Esophagus muscularis mucosa (tissue), 4 donors: ENCODE results near the gene TP53I11. TPM values are rescaled to one million over a fixed set of nuclear protein-coding genes. Genes with fewer than 3 reads are reported as not detected.

Experiments
- DNase-seq: peaks from one replicate; pipeline ENCODE4 v3.0.0-alpha.2; 2017; ENCODE audit errors: extremely low spot score
- H3K27ac ChIP-seq, 4 donors: fragments of 200-600 bp; sonication (generic); replicated peaks in 1 of 4; 1 replicate in 3 of 4; 2 replicates in 1 of 4; pipeline ENCODE4 v1.5.1; 2016 to 2019; ENCODE audit warnings: mild to moderate bottlenecking in 1 of 4
- H3K27me3 ChIP-seq, 4 donors: fragments of 200-600 bp; sonication (generic); one replicate each; pipeline versions ENCODE4 v1.5.1 to v1.6.0; 2016 to 2019
- H3K36me3 ChIP-seq, 4 donors: fragments of 200-600 bp; sonication (generic); one replicate each; pipeline ENCODE4 v1.5.1; 2016 to 2019
- H3K4me1 ChIP-seq, 4 donors: fragments of 200-600 bp; sonication (generic); one replicate each; pipeline ENCODE4 v1.5.1; 2016 to 2019
- H3K4me3 ChIP-seq, 4 donors: fragments of 200-600 bp; sonication (generic); 1 replicate in 2 of 4; 2 replicates in 2 of 4; pipeline ENCODE4 v1.5.1; 2016 to 2019; ENCODE audit warnings: mild to moderate bottlenecking in 4 of 4, moderate library complexity in 1 of 4
- H3K9me3 ChIP-seq, 4 donors: fragments of 200-600 bp; sonication (generic); 1 replicate in 3 of 4; 2 replicates in 1 of 4; pipeline ENCODE4 v1.5.1; 2016 to 2019
- EP300 ChIP-seq: sonication (generic); formaldehyde crosslinking; IDR thresholded peaks from one replicate; pipeline ENCODE4 v1.6.1; 2017; ENCODE audit warnings: antibody characterized with exemption
- POLR2A ChIP-seq: fragments of 450-650 bp; IDR thresholded peaks from one replicate; pipeline ENCODE4 v1.6.1; 2017; ENCODE audit warnings: antibody characterized with exemption, moderate library complexity, mild to moderate bottlenecking, low read depth
- POLR2AphosphoS5 ChIP-seq, 2 donors: sonication (generic); formaldehyde crosslinking; IDR thresholded peaks; one replicate each; pipeline ENCODE4 v1.6.1; 2017; ENCODE audit warnings: antibody characterized with exemption in 2 of 2
- WGBS: methylation state at CpG from one replicate; pipeline ENCODE4 v1.1.5; 2018; 5-methylcytosine and 5-hydroxymethylcytosine counted together
- intact Hi-C: fragments of 100-400 bp; cut with DNase I; formaldehyde crosslinking; loops from one replicate; pipeline ENCODE4 v1.15.1; 2023
- total RNA-seq, 4 donors: library from RNA; depleted of rRNA; stranded (reverse); fragments of >200 nt; gene quantifications; one replicate each; pipeline versions ENCODE4 v1.1.0 to v1.2.1, GENCODE V29; 2016
- TF ChIP-seq, protein P1 (sequence below), 3 experiments: fragments of 200-600 bp in 2 of 3; fragments of 450-650 bp in 1 of 3; sonication (generic) in 2 of 3; IDR thresholded peaks; one replicate each; pipeline ENCODE4 v1.5.1; 2017 to 2019; ENCODE audit warnings: antibody characterized with exemption in 3 of 3, mild to moderate bottlenecking in 2 of 3, moderate library complexity in 1 of 3

The TP53I11 gene
- total RNA-seq, 4 donors from 2014 or later = 51.1 to 76.1 (median 59.2) TPM

DNA sequence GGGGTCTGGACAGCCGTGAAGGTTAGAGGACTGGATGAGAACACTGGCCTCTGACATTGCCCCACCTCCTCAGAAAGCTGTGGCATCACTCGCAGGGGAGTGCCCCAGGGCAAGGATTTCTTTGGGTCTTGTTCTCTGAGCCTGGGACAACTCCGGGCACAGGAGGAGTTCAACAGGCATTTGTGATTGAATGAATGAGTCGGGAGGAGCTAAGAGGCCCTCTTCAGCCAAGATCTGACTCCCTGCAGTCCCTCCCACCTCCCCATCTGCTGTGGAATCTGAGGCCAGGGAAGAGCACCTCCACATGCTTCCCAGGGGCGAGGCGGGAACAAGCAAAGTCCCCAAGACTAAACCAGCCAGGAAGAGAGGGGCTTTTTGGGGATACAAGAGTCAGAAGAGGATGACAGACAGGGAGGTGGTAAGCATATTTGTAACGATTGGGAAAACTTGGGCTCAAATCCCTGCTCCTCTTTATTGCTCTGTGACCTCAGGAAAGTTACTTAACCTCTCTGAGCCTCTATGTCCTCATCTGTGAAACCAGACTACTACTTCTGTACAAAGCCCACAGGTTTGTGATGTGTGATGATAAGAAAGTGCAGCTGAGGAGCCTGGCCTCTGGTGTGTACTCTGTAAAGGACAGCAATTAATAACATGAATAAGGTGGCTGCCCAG, 6.4 kb downstream of the TP53I11 start:
- Histone ChIP-seq H3K4me3 (no peak overlapping the region), H3K4me1 (peaks cover 63 to 95% (median 79%) of the 10 kb centered on the region in 4 donors), H3K36me3 (peaks cover 0 to 7% (median 0%) of the 10 kb centered on the region in 4 donors), H3K27ac (peak overlapping the region in 1 of 4 donors; percentile 1), H3K9me3 (no peaks in the 10 kb centered on the region), H3K27me3 (no peaks in the 10 kb centered on the region)
- 86% methylated on average over 4 of the region's 7 CpGs for WGBS
- no peak for DNase-seq
- TF ChIP-seq EP300 (no peak), POLR2A (no peak), POLR2AphosphoS5 (IDR thresholded peaks at IDR 0.05) (no peak)
- TF ChIP-seq, protein P1, sequence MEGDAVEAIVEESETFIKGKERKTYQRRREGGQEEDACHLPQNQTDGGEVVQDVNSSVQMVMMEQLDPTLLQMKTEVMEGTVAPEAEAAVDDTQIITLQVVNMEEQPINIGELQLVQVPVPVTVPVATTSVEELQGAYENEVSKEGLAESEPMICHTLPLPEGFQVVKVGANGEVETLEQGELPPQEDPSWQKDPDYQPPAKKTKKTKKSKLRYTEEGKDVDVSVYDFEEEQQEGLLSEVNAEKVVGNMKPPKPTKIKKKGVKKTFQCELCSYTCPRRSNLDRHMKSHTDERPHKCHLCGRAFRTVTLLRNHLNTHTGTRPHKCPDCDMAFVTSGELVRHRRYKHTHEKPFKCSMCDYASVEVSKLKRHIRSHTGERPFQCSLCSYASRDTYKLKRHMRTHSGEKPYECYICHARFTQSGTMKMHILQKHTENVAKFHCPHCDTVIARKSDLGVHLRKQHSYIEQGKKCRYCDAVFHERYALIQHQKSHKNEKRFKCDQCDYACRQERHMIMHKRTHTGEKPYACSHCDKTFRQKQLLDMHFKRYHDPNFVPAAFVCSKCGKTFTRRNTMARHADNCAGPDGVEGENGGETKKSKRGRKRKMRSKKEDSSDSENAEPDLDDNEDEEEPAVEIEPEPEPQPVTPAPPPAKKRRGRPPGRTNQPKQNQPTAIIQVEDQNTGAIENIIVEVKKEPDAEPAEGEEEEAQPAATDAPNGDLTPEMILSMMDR (IDR thresholded peaks at IDR 0.05) = no peak
- intact Hi-C loops = no loop called here

DNA sequence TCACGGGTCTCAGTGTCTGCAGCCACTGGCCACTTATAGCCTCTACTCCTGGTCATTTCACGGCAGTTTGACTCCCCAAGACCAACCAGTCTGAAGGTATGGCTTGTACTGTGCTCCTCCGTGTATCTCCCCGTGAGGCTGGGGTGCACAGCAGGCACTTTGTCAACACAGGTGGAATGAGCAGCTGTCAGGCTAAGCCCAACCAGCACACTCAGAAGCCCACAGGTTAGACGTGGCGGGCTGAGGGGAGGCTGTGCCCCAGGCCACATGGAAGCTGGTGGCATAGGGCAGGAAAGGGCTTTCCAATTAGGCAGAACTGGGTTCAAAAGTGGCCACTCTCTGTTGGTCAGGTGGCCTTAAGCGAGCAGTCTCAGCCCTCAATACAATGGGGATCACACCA, 7.0 kb downstream of the TP53I11 start:
- H3K4me3 ChIP-seq = no peak overlapping the region
- DNase-seq = no peak
- H3K27me3 ChIP-seq = no peaks in the 10 kb centered on the region
- TF ChIP-seq EP300 (no peak), POLR2A (no peak), POLR2AphosphoS5 (IDR thresholded peaks at IDR 0.05) (no peak)
- TF ChIP-seq, protein P1 (IDR thresholded peaks at IDR 0.05) = no peak
- H3K9me3 ChIP-seq = no peaks in the 10 kb centered on the region
- peaks cover 0 to 7% (median 0%) of the 10 kb centered on the region in 4 donors for H3K36me3 ChIP-seq
- no peak overlapping the region for H3K27ac ChIP-seq
- WGBS = 81% methylated on average over 7 of the region's 7 CpGs
- intact Hi-C loops = no loop called here
- peaks cover 64 to 95% (median 79%) of the 10 kb centered on the region in 4 donors for H3K4me1 ChIP-seq

DNA sequence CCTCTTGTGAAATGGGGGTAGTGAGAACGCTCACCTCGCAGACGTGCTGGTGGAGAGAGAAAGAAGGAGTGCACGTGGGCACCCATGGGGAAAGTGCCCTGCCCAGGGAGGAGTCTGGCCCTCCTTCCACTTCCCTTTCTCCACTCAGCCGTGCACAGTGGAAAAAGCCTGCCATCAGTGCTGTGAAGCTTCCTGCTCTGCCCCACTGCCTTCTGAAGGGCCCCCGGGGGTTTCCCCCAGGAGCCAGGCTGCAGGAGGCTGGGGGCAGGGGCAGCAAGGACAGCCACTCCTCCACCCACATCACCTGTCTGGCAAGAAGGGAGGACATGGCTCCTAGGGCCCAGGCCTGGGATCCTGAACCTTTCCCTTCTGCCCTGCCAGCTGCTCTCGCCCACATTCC, 7.6 kb downstream of the TP53I11 start:
- TF ChIP-seq POLR2AphosphoS5 (IDR thresholded peaks at IDR 0.05) (no peak), EP300 (no peak), POLR2A (no peak)
- TF ChIP-seq, protein P1 (IDR thresholded peaks at IDR 0.05) = no peak
- H3K4me1 ChIP-seq = peaks cover 62 to 97% (median 80%) of the 10 kb centered on the region in 4 donors
- no peak for DNase-seq
- H3K36me3 ChIP-seq = peaks cover 0 to 7% (median 0%) of the 10 kb centered on the region in 4 donors
- WGBS = 79% methylated on average over 6 of the region's 7 CpGs
- H3K9me3 ChIP-seq = no peaks in the 10 kb centered on the region
- intact Hi-C loops = no loop called here
- H3K27me3 ChIP-seq = no peaks in the 10 kb centered on the region
- H3K27ac ChIP-seq = no peak overlapping the region
- H3K4me3 ChIP-seq = no peak overlapping the region

DNA sequence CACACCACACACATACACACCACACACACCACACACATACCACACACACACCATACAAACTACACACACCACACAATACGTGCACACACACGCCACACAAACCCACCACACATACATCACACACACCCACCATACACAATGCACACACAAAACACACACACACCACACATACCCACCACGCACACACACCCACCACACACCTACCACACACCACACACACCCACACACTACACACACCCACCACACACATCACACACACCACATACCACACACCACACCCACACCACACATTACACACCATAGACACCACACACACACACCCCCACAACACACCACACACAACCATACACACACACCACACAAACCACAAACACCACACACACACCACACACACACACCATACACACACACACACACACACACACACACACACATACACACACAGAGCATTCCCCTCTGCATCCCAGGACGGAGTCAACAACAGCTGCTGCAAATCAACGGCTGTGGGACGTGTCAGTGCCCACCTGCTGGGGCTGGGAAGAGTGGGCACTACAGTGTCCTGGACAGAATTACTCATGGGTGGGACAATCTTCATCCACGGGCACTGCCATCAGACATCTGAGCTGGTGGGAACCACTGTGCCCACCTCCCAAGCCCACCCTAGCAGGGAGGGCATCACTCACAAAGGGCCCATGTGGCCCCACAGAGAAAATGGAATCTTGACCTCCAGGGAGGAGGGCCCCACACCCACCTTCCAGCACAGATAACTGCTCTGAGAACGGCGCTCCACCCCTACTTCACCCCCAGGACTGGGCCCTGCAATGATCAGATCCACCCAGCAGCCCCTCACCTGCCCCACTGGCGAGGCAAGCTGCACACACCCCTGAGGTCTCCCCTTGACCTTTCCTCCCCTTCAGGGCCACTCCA, 8.4 kb downstream of the TP53I11 start:
- intact Hi-C loops = no loop called here
- TF ChIP-seq POLR2AphosphoS5 (IDR thresholded peaks at IDR 0.05) (no peak), POLR2A (no peak), EP300 (no peak)
- TF ChIP-seq, protein P1 (IDR thresholded peaks at IDR 0.05) = no peak
- Histone ChIP-seq H3K4me3 (no peak overlapping the region), H3K27ac (no peak overlapping the region), H3K36me3 (peaks cover 0 to 10% (median 0%) of the 10 kb centered on the region in 4 donors), H3K9me3 (no peaks in the 10 kb centered on the region), H3K27me3 (no peaks in the 10 kb centered on the region), H3K4me1 (peaks cover 54 to 88% (median 77%) of the 10 kb centered on the region in 4 donors)
- no peak for DNase-seq
- 88% methylated on average over 7 of the region's 10 CpGs for WGBS
